Fibroblast of the aortic adventitia (primary cell): Measurements from ENCODE around the gene PRDM5. TPM values are rescaled to one million over a fixed set of nuclear protein-coding genes. Genes with fewer than 3 reads are reported as not detected.
A peak's percentile ranks its signal among the peaks of the same experiment; 100 is the strongest.

Experiments
- DNase-seq: peaks from one replicate; pipeline ENCODE4 v3.0.0-alpha.2; 2010; ENCODE audit warnings: low read depth
- H3K4me3 ChIP-seq: 2 replicates; pipeline ENCODE4 v1.5.1; 2011; ENCODE audit warnings: low read depth, mild to moderate bottlenecking, control low read depth, low read length, moderate library complexity
- CTCF ChIP-seq: IDR thresholded peaks from 2 replicates; pipeline ENCODE4 v1.5.1; 2011; ENCODE audit warnings: mild to moderate bottlenecking, low read length, control low read depth, inconsistent platforms; ENCODE audit not compliant: insufficient read depth
- total RNA-seq: library from RNA; depleted of rRNA; stranded (reverse); fragments of >200 nt; gene quantifications from 2 replicates; pipeline ENCODE4 v1.2.3, GENCODE V29; 2012; ENCODE audit warnings: low replicate concordance

PRDM5 gene
- total RNA-seq, 1 donor, result 25.8 TPM

GRCh38 chr4:120777459-120777858, 145.1 kb downstream of the PRDM5 start:
- no peak overlapping the region for H3K4me3 ChIP-seq
- no peak for DNase-seq
- TF ChIP-seq CTCF, result no peak

GRCh38 chr4:120775431-120775830, 147.1 kb downstream of the PRDM5 start:
- no peak for TF ChIP-seq CTCF
- H3K4me3 ChIP-seq, result no peak overlapping the region
- DNase-seq, result no peak

GRCh38 chr4:120773641-120774040, 148.9 kb downstream of the PRDM5 start:
- no peak overlapping the region for H3K4me3 ChIP-seq
- DNase-seq, result no peak
- no peak for TF ChIP-seq CTCF

GRCh38 chr4:120771907-120772306, 150.6 kb downstream of the PRDM5 start:
- no peak for TF ChIP-seq CTCF
- H3K4me3 ChIP-seq, result no peak overlapping the region
- DNase-seq, result no peak

GRCh38 chr4:120770897-120771296, 151.6 kb downstream of the PRDM5 start:
- DNase-seq, result no peak

GRCh38 chr4:120769227-120769626, 153.3 kb downstream of the PRDM5 start:
- no peak for TF ChIP-seq CTCF
- DNase-seq, result peak; percentile 61
- H3K4me3 ChIP-seq, result no peak overlapping the region

More at GRCh38 chr4:120770897-120771296, 151.6 kb downstream of the PRDM5 start:
- no peak for TF ChIP-seq CTCF
- no peak overlapping the region for H3K4me3 ChIP-seq

GRCh38 chr4:120765260-120765680, 157.3 kb downstream of the PRDM5 start:
- no peak for TF ChIP-seq CTCF
- no peak overlapping the region for H3K4me3 ChIP-seq
- DNase-seq, result no peak
